GM12878 (cell line): ENCODE measurements around the gene ZNF396. TPM values are rescaled to one million over a fixed set of nuclear protein-coding genes. Genes with fewer than 3 reads are reported as not detected.
A peak's percentile ranks its signal among the peaks of the same experiment; 100 is the strongest.

ENCODE experiments used
- ATF7 ChIP-seq: fragments of 450-650 bp; IDR thresholded peaks from 2 replicates; pipeline ENCODE4 v1.6.1; 2016; ENCODE audit warnings: low read depth, mild to moderate bottlenecking
- BCL11A ChIP-seq: IDR thresholded peaks from 2 replicates; pipeline ENCODE4 v1.6.1; 2011; ENCODE audit warnings: low read depth, low read length
- BHLHE40 ChIP-seq, 2 experiments: fragments of 450-650 bp in 1 of 2; IDR thresholded peaks; 2 replicates each; pipeline ENCODE4 v1.6.1; 2011 to 2017; ENCODE audit warnings: low read depth in 2 of 2, borderline replicate concordance in 1 of 2, improper control_type of control experiment in 1 of 2, low read length in 1 of 2, mild to moderate bottlenecking in 1 of 2
- BRCA1 ChIP-seq: IDR thresholded peaks from 2 replicates; pipeline ENCODE4 v1.6.1; 2011; ENCODE audit warnings: low read depth, low read length, improper control_type of control experiment
- CBX3 ChIP-seq: fragments of 200-600 bp; sonication (generic); IDR thresholded peaks from 2 replicates; pipeline ENCODE4 v1.6.1; 2016; ENCODE audit warnings: low read depth, borderline replicate concordance
- E2F4 ChIP-seq: IDR thresholded peaks from 2 replicates; pipeline ENCODE4 v1.6.1; 2012; ENCODE audit warnings: low read depth, low read length, improper control_type of control experiment
- EGR1 ChIP-seq, 2 experiments: IDR thresholded peaks; 1 replicate in 1 of 2; 2 replicates in 1 of 2; pipeline ENCODE4 v1.6.1; 2011 to 2012; ENCODE audit warnings: low read depth in 2 of 2, low read length in 2 of 2, borderline replicate concordance in 1 of 2, mild to moderate bottlenecking in 1 of 2, moderate library complexity in 1 of 2
- ELK1 ChIP-seq: IDR thresholded peaks from 2 replicates; pipeline ENCODE4 v1.6.1; 2012; ENCODE audit warnings: low read depth, low read length, improper control_type of control experiment
- ESRRA ChIP-seq: IDR thresholded peaks from 2 replicates; pipeline ENCODE4 v1.6.1; 2012; ENCODE audit warnings: mild to moderate bottlenecking, low read length, improper control_type of control experiment
- HDAC6 ChIP-seq: fragments of 200-600 bp; sonication (generic); IDR thresholded peaks from one replicate; pipeline ENCODE4 v1.8.0; 2017; ENCODE audit warnings: antibody characterized with exemption; ENCODE audit not compliant: unreplicated experiment
- HDGF ChIP-seq: fragments of 450-650 bp; IDR thresholded peaks from 2 replicates; pipeline ENCODE4 v1.6.1; 2016; ENCODE audit warnings: antibody characterized with exemption
- KLF5 ChIP-seq: fragments of 450-650 bp; IDR thresholded peaks from 2 replicates; pipeline ENCODE4 v1.6.1; 2014; ENCODE audit warnings: mild to moderate bottlenecking; ENCODE audit not compliant: partially characterized antibody
- MEF2B ChIP-seq: fragments of 450-650 bp; IDR thresholded peaks from 2 replicates; pipeline ENCODE4 v1.6.1; 2018; ENCODE audit warnings: mild to moderate bottlenecking, moderate library complexity; ENCODE audit not compliant: partially characterized antibody, poor library complexity, severe bottlenecking
- MTA3 ChIP-seq: IDR thresholded peaks from 2 replicates; pipeline ENCODE4 v1.6.1; 2012; ENCODE audit warnings: low read length, inconsistent platforms, borderline replicate concordance
- NFXL1 ChIP-seq: fragments of 450-650 bp; IDR thresholded peaks from 2 replicates; pipeline ENCODE4 v1.6.1; 2017; ENCODE audit warnings: antibody characterized with exemption, mild to moderate bottlenecking, borderline replicate concordance
- NR2C1 ChIP-seq: fragments of 450-650 bp; IDR thresholded peaks from 2 replicates; pipeline ENCODE4 v1.6.1; 2017; ENCODE audit warnings: antibody characterized with exemption, mild to moderate bottlenecking, moderate library complexity
- PAX8 ChIP-seq: fragments of 450-650 bp; IDR thresholded peaks from 2 replicates; pipeline ENCODE4 v1.6.1; 2017; ENCODE audit warnings: mild to moderate bottlenecking, moderate library complexity
- POLR2AphosphoS5 ChIP-seq: IDR thresholded peaks from 2 replicates; pipeline ENCODE4 v1.6.1; 2011; ENCODE audit warnings: mild to moderate bottlenecking, low read length, inconsistent platforms
- RUNX3 ChIP-seq: IDR thresholded peaks from 2 replicates; pipeline ENCODE4 v1.6.1; 2012; ENCODE audit warnings: low read length, inconsistent platforms
- SP1 ChIP-seq: IDR thresholded peaks from one replicate; pipeline ENCODE4 v1.6.1; 2011; ENCODE audit warnings: low read depth, low read length
- SPI1 ChIP-seq: IDR thresholded peaks from 2 replicates; pipeline ENCODE4 v1.6.1; 2011; ENCODE audit warnings: low read depth, mild to moderate bottlenecking, low read length, moderate library complexity, borderline replicate concordance; ENCODE audit not compliant: insufficient read depth
- SREBF2 ChIP-seq: IDR thresholded peaks from 2 replicates; pipeline ENCODE4 v1.6.1; 2012; ENCODE audit warnings: mild to moderate bottlenecking, low read length
- TBL1XR1 ChIP-seq: IDR thresholded peaks from 2 replicates; pipeline ENCODE4 v1.6.1; 2012; ENCODE audit warnings: low read depth, low read length, improper control_type of control experiment
- USF1 ChIP-seq: IDR thresholded peaks from 2 replicates; pipeline ENCODE4 v1.6.1; 2011; ENCODE audit warnings: borderline replicate concordance, low read depth, mild to moderate bottlenecking, moderate library complexity, mixed read lengths, low read length; ENCODE audit not compliant: insufficient read depth; ENCODE audit errors: extremely low read length
- ZNF217 ChIP-seq: fragments of 450-650 bp; IDR thresholded peaks from 2 replicates; pipeline ENCODE4 v1.6.1; 2017; ENCODE audit warnings: antibody characterized with exemption, mild to moderate bottlenecking
- polyA plus RNA-seq, 11 experiments: library from polyadenylated mRNA; depleted of rRNA in 4 of 11; unstranded in 6 of 11; stranded (reverse) in 5 of 11; fragments of >200 nt; fragmentation: Nextera tagmentation in 4 of 11; fragmentation: Illumina TruSeq in 1 of 11; extraction: Ambion mirVana in 4 of 11; extraction: Trizol in 1 of 11; gene quantifications; 1 replicate in 1 of 11; 2 replicates in 10 of 11; pipeline versions ENCODE4 v1.2.1 to v1.2.3, GENCODE V29; 2011 to 2016; ENCODE audit warnings: inconsistent platforms in 2 of 11, missing spikeins in 2 of 11, low read depth in 1 of 11
- total RNA-seq, 4 experiments: library from RNA; depleted of rRNA in 3 of 4; stranded (reverse); fragments of >200 nt in 3 of 4; fragmentation: Illumina TruSeq in 1 of 4; extraction: Trizol in 1 of 4; gene quantifications; 2 replicates each; pipeline versions ENCODE4 v1.2.1 to v1.2.3, GENCODE V29; 2013 to 2021
- TF ChIP-seq, protein P1 (sequence below): fragments of 450-650 bp; IDR thresholded peaks from 2 replicates; pipeline ENCODE4 v1.6.1; 2017; ENCODE audit warnings: borderline replicate concordance
- TF ChIP-seq, protein P2 (sequence below): IDR thresholded peaks from 2 replicates; pipeline ENCODE4 v1.6.1; 2011; ENCODE audit warnings: borderline replicate concordance, low read depth, mild to moderate bottlenecking, moderate library complexity, low read length; ENCODE audit not compliant: insufficient read depth, poor library complexity, severe bottlenecking

Gene ZNF396
- total and polyA plus RNA-seq, 10 of the 15 experiments (the other 5 are each of a cell fraction or from before 2014, with no cell fraction given), result 0.14 to 0.79 (median 0.47) TPM

DNA sequence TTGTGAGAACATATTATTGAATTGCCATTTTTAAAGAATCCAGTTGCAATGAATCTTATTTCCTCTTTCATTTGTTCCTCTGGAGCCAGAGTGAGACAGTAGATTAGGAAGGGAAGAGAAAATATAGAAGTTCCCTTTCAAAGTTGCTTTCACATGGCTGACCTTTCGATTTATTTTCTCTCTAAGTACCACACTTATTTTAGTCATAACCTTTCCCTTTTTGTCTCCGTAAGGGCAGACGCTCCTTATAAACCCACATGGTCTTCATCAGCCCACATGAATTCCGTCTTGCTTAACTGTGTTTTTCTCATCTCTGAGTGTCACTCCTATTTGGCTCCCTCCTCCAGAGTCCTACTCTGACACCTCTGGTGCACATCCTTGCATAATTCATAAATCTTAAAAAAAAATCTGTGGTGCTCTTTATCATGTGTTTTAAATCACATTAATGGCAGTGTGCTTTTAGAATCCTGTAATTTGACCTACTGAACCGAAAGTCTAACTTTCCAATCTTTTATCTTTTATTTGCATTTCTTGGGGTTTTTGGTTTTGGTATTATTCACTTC is 38.5 kb upstream of the ZNF396 start (continued):
- TF ChIP-seq NFXL1 (no peak), ZNF217 (no peak), ESRRA (no peak), NR2C1 (0 out of 2 replicates have a peak, but pooled peaks have one; percentile 5), BRCA1 (no peak), EGR1 (IDR thresholded peaks at IDR 0.05; ENCODE audit: borderline replicate concordance in 1 of 2, low read depth in 2 of 2, low read length in 2 of 2) (no peak), POLR2AphosphoS5 (no peak), ELK1 (no peak), RUNX3 (peak; percentile 59), SP1 (no peak), MEF2B (peak; percentile 12), MTA3 (no peak), TBL1XR1 (no peak), SPI1 (no peak), SREBF2 (no peak), E2F4 (no peak), HDGF (no peak), BCL11A (peak; percentile 7; the same call in 1 of the 2 replicates), BHLHE40 (IDR thresholded peaks at IDR 0.05; ENCODE audit: borderline replicate concordance in 1 of 2, low read depth in 2 of 2, low read length in 1 of 2) (no peak), CBX3 (no peak), ATF7 (0 out of 2 replicates have a peak, but pooled peaks have one; percentile 10), PAX8 (no peak), KLF5 (no peak), USF1 (no peak), HDAC6 (no peak)
- TF ChIP-seq, protein P1, sequence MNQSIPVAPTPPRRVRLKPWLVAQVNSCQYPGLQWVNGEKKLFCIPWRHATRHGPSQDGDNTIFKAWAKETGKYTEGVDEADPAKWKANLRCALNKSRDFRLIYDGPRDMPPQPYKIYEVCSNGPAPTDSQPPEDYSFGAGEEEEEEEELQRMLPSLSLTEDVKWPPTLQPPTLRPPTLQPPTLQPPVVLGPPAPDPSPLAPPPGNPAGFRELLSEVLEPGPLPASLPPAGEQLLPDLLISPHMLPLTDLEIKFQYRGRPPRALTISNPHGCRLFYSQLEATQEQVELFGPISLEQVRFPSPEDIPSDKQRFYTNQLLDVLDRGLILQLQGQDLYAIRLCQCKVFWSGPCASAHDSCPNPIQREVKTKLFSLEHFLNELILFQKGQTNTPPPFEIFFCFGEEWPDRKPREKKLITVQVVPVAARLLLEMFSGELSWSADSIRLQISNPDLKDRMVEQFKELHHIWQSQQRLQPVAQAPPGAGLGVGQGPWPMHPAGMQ, result no peak
- TF ChIP-seq, protein P2, sequence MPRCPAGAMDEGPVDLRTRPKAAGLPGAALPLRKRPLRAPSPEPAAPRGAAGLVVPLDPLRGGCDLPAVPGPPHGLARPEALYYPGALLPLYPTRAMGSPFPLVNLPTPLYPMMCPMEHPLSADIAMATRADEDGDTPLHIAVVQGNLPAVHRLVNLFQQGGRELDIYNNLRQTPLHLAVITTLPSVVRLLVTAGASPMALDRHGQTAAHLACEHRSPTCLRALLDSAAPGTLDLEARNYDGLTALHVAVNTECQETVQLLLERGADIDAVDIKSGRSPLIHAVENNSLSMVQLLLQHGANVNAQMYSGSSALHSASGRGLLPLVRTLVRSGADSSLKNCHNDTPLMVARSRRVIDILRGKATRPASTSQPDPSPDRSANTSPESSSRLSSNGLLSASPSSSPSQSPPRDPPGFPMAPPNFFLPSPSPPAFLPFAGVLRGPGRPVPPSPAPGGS, result no peak
